ENCODE results near the gene TLE7.
A peak's percentile ranks its signal among the peaks of the same experiment; 100 is the strongest.

The TLE7 gene

GRCh38 chr16:71449020-71449419 lies 7.2 kb upstream of the TLE7 start:
- TF ChIP-seq, protein P1, sequence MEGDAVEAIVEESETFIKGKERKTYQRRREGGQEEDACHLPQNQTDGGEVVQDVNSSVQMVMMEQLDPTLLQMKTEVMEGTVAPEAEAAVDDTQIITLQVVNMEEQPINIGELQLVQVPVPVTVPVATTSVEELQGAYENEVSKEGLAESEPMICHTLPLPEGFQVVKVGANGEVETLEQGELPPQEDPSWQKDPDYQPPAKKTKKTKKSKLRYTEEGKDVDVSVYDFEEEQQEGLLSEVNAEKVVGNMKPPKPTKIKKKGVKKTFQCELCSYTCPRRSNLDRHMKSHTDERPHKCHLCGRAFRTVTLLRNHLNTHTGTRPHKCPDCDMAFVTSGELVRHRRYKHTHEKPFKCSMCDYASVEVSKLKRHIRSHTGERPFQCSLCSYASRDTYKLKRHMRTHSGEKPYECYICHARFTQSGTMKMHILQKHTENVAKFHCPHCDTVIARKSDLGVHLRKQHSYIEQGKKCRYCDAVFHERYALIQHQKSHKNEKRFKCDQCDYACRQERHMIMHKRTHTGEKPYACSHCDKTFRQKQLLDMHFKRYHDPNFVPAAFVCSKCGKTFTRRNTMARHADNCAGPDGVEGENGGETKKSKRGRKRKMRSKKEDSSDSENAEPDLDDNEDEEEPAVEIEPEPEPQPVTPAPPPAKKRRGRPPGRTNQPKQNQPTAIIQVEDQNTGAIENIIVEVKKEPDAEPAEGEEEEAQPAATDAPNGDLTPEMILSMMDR (conservative IDR thresholded peaks at IDR 0.05; ENCODE audit: low read length) = no peak
- no peak for DNase-seq (ENCODE audit: low read depth)
- no peak overlapping the region for H3K4me3 ChIP-seq (ENCODE audit: low read length)

DNA sequence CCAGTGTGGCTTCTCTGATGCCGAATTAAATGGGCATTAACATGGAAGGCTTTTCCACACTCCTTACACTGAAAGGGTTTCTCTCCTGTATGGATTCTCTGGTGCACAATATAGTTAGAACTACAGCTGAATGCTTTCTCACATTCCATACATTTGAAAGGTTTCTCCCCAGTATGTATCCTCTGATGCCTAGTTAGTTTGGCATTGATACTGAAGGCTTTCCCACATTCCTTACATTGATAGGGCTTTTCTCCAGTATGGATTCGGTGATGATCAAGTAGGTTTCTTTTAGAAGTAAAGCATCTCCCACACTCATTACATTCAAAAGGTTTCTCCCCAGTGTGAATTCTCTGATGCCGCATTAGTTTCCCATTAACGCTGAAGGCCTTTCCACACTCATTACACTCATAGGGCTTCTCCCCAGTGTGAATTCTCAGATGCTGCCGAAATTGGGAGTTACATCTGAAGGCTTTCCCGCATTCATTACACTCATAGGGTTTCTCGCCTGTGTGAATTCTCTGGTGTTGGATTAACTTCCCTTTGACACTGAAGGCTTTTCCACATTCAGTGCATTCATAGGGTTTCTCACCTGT lies 6.5 kb upstream of the TLE7 start:
- TF ChIP-seq, protein P1 (conservative IDR thresholded peaks at IDR 0.05; ENCODE audit: low read length) = no peak
- no peak overlapping the region for H3K4me3 ChIP-seq (ENCODE audit: low read length)
- DNase-seq (ENCODE audit: low read depth) = no peak

DNA sequence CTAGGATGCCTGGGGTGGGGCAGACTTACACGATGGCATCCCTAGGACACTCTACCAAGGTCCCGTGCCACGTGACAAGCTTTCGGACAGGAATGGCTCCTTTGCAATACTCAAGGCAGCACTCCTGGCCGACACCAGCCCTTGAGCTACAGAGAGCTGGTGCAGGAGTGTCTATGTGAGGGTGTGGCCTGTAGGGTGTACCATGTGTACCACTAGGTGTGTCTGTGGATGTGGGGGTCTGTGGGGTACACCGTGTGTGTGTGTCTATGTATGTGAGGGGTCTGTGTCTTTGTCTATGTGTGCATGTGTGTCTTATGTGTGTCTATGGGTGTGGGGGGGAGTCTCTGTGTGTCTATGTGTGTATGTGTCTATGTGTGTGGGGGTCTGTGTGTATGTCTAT lies 1.9 kb upstream of the TLE7 start:
- TF ChIP-seq, protein P1 (conservative IDR thresholded peaks at IDR 0.05; ENCODE audit: low read length) = no peak
- no peak overlapping the region for H3K4me3 ChIP-seq (ENCODE audit: low read length)
- DNase-seq (ENCODE audit: low read depth) = no peak

DNA sequence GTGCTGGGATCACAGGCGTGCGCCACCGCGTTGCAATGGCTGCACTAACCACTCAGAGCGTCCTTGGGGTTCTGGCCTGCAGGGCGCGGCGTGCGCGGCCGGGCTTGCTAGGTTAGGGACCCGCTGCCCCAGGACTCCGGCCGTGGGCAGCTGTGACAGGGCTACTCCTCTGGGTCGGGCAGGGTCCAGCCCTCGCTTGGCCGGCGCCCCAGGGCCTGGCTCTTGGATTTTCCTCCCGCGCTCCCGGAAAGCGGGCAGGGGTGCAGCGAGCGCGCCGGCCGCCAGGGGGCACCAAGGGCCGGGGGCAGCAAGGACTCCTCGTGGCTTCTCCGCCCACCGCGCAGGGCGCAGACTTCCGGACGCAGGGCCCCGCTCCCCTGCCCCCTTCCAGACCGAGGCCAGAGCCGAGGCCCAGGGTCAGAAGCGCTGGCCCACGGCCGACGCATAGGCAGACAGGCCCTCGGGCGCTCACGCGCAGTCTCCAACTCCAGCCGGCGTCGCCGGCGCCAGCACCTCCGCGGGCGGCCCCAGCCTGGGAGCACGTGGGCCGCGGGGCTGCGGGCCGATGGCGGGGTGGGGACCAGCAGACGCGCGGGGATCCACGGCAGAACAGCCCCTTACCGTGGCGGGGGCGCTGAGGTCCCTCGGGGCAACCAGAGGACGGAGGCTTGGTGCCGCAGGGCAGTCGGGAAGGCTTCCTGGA lies 355 bp downstream of the TLE7 start:
- TF ChIP-seq, protein P1 (conservative IDR thresholded peaks at IDR 0.05; ENCODE audit: low read length) = 0 out of 2 replicates have a peak, but pooled peaks have one; percentile 15
- no peak for DNase-seq (ENCODE audit: low read depth)

GRCh38 chr16:71440669-71441347 lies 1.0 kb downstream of the TLE7 start:
- no peak for DNase-seq (ENCODE audit: low read depth)

More for the DNA sequence above, 355 bp downstream of the TLE7 start:
- no peak overlapping the region for H3K4me3 ChIP-seq (ENCODE audit: low read length)

GRCh38 chr16:71439523-71439922 lies 2.3 kb downstream of the TLE7 start:
- DNase-seq (ENCODE audit: low read depth) = peak; percentile 78
- no peak overlapping the region for H3K4me3 ChIP-seq (ENCODE audit: low read length)
- TF ChIP-seq, protein P1 (conservative IDR thresholded peaks at IDR 0.05; ENCODE audit: low read length) = no peak

More at GRCh38 chr16:71440669-71441347, 1.0 kb downstream of the TLE7 start:
- no peak overlapping the region for H3K4me3 ChIP-seq (ENCODE audit: low read length)
- TF ChIP-seq, protein P1 (conservative IDR thresholded peaks at IDR 0.05; ENCODE audit: low read length) = no peak; the same call in 1 of the 2 replicates

Measured in AG10803 (cell line).